PC-9 (cell line): ENCODE measurements around the gene ATP6V0D1.

Source experiments
- CTCF ChIP-seq: fragments of 200-600 bp; sonication (generic); conservative IDR thresholded peaks from 2 replicates; pipeline ENCODE4 v1.6.1; 2017; ENCODE audit warnings: mixed run types, antibody characterized with exemption, mild to moderate bottlenecking, moderate library complexity
- EZH2 ChIP-seq: fragments of 200-600 bp; sonication (generic); IDR thresholded peaks from 2 replicates; pipeline ENCODE4 v1.8.0; 2017; ENCODE audit warnings: antibody characterized with exemption, low read depth

- TF ChIP-seq CTCF (no peak), EZH2 (no peak)
These were observed 12.2 kb downstream of the ATP6V0D1 start for GRCh38 chr16:67468731-67469130.
